Neural progenitor cell (in vitro differentiated cells): Measurements from ENCODE around the gene ZBED1. TPM values are rescaled to one million over a fixed set of nuclear protein-coding genes. Genes with fewer than 3 reads are reported as not detected.

ENCODE experiments used
- DNase-seq: peaks from one replicate; pipeline ENCODE4 v3.0.0-alpha.2; 2016; ENCODE audit warnings: low spot score
- H2AFZ ChIP-seq: fragments of 200-600 bp; sonication (generic); replicated peaks from 2 replicates; pipeline ENCODE4 v1.6.1; 2016; ENCODE audit warnings: antibody characterized with exemption
- H3F3A ChIP-seq: fragments of 200-600 bp; sonication (generic); 2 replicates; pipeline ENCODE4 v1.6.1; 2016; ENCODE audit warnings: antibody characterized with exemption, low read depth
- H3K27ac ChIP-seq: fragments of 200-600 bp; sonication (generic); 2 replicates; pipeline ENCODE4 v1.5.1; 2016; ENCODE audit warnings: mild to moderate bottlenecking
- H3K27me3 ChIP-seq: fragments of 200-600 bp; sonication (generic); 2 replicates; pipeline ENCODE4 v1.6.1; 2016; ENCODE audit warnings: mild to moderate bottlenecking, moderate library complexity
- H3K36me3 ChIP-seq: fragments of 200-600 bp; sonication (generic); 2 replicates; pipeline ENCODE4 v1.5.1; 2016
- H3K4me1 ChIP-seq: fragments of 200-600 bp; sonication (generic); 2 replicates; pipeline ENCODE4 v1.6.1; 2016; ENCODE audit warnings: mixed run types
- H3K4me2 ChIP-seq: fragments of 200-600 bp; sonication (generic); 2 replicates; pipeline ENCODE4 v1.6.1; 2016
- H3K4me3 ChIP-seq: fragments of 200-600 bp; sonication (generic); 2 replicates; pipeline ENCODE4 v1.5.1; 2016
- H3K79me2 ChIP-seq: fragments of 200-600 bp; sonication (generic); 2 replicates; pipeline ENCODE4 v1.6.1; 2016; ENCODE audit warnings: low read depth
- H3K9ac ChIP-seq: fragments of 200-600 bp; sonication (generic); 2 replicates; pipeline ENCODE4 v1.6.1; 2016
- H3K9me3 ChIP-seq: fragments of 200-600 bp; sonication (generic); 2 replicates; pipeline ENCODE4 v1.5.1; 2016; ENCODE audit warnings: low read depth
- H4K20me1 ChIP-seq: fragments of 200-600 bp; sonication (generic); 2 replicates; pipeline ENCODE4 v1.6.1; 2016; ENCODE audit warnings: low read depth
- H3K27ac Mint-ChIP-seq: 3 replicates; pipeline ENCODE4 v1.8.0; 2021; ENCODE audit warnings: mixed read lengths
- H3K27me3 Mint-ChIP-seq: 2 replicates; pipeline ENCODE4 v1.8.0; 2022; ENCODE audit warnings: low read depth, mild to moderate bottlenecking, inconsistent platforms, moderate library complexity, mixed read lengths; ENCODE audit not compliant: insufficient read depth
- H3K36me3 Mint-ChIP-seq: 3 replicates; pipeline ENCODE4 v1.8.0; 2021; ENCODE audit warnings: mixed read lengths
- H3K4me1 Mint-ChIP-seq: 3 replicates; pipeline ENCODE4 v1.8.0; 2021; ENCODE audit warnings: mixed read lengths
- H3K4me3 Mint-ChIP-seq: 3 replicates; pipeline ENCODE4 v1.8.0; 2021; ENCODE audit warnings: mild to moderate bottlenecking, moderate library complexity, mixed read lengths
- H3K9me3 Mint-ChIP-seq: 3 replicates; pipeline ENCODE4 v1.8.0; 2020; ENCODE audit warnings: mixed read lengths
- CTCF ChIP-seq: fragments of 200-600 bp; sonication (generic); IDR thresholded peaks from 2 replicates; pipeline ENCODE4 v1.5.1; 2017; ENCODE audit warnings: antibody characterized with exemption, mild to moderate bottlenecking
- EZH2 ChIP-seq: fragments of 200-600 bp; sonication (generic); IDR thresholded peaks from 2 replicates; pipeline ENCODE4 v1.6.1; 2017; ENCODE audit warnings: antibody characterized with exemption, mild to moderate bottlenecking, moderate library complexity
- EZH2phosphoT487 ChIP-seq: fragments of 200-600 bp; sonication (generic); IDR thresholded peaks from 2 replicates; pipeline ENCODE4 v1.6.1; 2017; ENCODE audit warnings: antibody characterized with exemption
- total RNA-seq: library from RNA; depleted of rRNA; stranded (reverse); fragments of >200 nt; gene quantifications from 2 replicates; pipeline ENCODE4 v1.2.3, GENCODE V29; 2015; ENCODE audit warnings: low replicate concordance

Gene ZBED1
- total RNA-seq, 1 donor from 2014 or later: 36.9 TPM

DNA sequence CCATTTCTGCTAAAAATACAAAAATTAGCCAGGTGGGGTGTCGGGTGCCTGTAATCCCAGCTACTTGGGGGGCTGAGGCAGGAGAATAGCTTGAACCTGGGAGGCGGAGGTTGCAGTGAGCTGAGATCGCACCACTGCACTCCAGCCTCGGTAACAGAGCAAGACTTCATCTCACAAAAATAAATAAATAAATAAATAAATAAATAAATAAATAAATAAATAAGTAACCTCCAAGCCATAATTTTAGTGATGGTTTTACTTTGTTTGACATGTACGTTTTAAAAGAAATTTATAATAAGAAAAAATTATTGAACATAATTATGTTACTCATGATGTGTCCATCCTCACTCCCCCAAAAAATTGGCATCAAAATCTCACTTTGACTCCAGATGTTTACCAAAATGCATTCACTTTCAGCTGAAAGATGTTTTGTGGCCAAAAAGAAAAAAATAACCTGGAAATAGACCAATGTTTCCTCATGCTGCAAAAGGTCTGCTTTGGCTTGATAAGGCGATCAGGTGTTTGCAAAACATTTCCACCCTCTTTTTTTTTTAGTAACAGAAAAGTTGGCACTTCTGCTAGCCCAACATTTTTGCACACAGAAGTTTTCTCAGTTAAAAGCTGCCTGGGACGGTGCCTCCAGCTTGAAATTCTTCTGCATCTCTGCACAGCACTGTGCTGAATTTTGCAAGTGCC, 42.2 kb upstream of the ZBED1 start:
- Histone ChIP-seq H4K20me1 (no peaks in the 10 kb centered on the region), H3K4me3 (no peak overlapping the region), H3K36me3 (no peaks in the 10 kb centered on the region), H3K79me2 (no peaks in the 10 kb centered on the region), H3K4me2 (no peak overlapping the region), H3K9me3 (no peaks in the 10 kb centered on the region), H2AFZ (no peak overlapping the region), H3F3A (peaks cover 7% of the 10 kb centered on the region), H3K4me1 (peaks cover 8% of the 10 kb centered on the region), H3K27ac (no peak overlapping the region), H3K27me3 (no peaks in the 10 kb centered on the region), H3K9ac (no peak overlapping the region)
- Mint-ChIP-seq H3K27me3 (peaks cover 10% of the 10 kb centered on the region), H3K9me3 (peaks cover 18% of the 10 kb centered on the region), H3K27ac (no peak overlapping the region), H3K4me1 (peaks cover 19% of the 10 kb centered on the region), H3K36me3 (no peaks in the 10 kb centered on the region), H3K4me3 (no peak overlapping the region)
- TF ChIP-seq EZH2: no peak
- TF ChIP-seq EZH2phosphoT487: no peak
- TF ChIP-seq CTCF: no peak
- DNase-seq: no peak

- H2AFZ ChIP-seq: no peak overlapping the region
- Mint-ChIP-seq H3K9me3 (peaks cover 15% of the 10 kb centered on the region), H3K4me3 (no peak overlapping the region), H3K27ac (no peak overlapping the region), H3K36me3 (no peaks in the 10 kb centered on the region), H3K27me3 (peaks cover 10% of the 10 kb centered on the region), H3K4me1 (peaks cover 30% of the 10 kb centered on the region)
- H3K36me3 ChIP-seq: no peaks in the 10 kb centered on the region
- no peak overlapping the region for H3K4me3 ChIP-seq
- DNase-seq: no peak
- no peaks in the 10 kb centered on the region for H3K79me2 ChIP-seq
- H3K4me1 ChIP-seq: peaks cover 20% of the 10 kb centered on the region
- no peak overlapping the region for H3K9ac ChIP-seq
- no peak for TF ChIP-seq CTCF
- TF ChIP-seq EZH2phosphoT487: no peak
- TF ChIP-seq EZH2: no peak
- peaks cover 15% of the 10 kb centered on the region for H3F3A ChIP-seq
- H3K27ac ChIP-seq: no peak overlapping the region
- H4K20me1 ChIP-seq: no peaks in the 10 kb centered on the region
- no peaks in the 10 kb centered on the region for H3K27me3 ChIP-seq
- H3K9me3 ChIP-seq: no peaks in the 10 kb centered on the region
- no peak overlapping the region for H3K4me2 ChIP-seq
Observed at GRCh38 chrX:2541603-2542002, 40.8 kb upstream of the ZBED1 start.

DNA sequence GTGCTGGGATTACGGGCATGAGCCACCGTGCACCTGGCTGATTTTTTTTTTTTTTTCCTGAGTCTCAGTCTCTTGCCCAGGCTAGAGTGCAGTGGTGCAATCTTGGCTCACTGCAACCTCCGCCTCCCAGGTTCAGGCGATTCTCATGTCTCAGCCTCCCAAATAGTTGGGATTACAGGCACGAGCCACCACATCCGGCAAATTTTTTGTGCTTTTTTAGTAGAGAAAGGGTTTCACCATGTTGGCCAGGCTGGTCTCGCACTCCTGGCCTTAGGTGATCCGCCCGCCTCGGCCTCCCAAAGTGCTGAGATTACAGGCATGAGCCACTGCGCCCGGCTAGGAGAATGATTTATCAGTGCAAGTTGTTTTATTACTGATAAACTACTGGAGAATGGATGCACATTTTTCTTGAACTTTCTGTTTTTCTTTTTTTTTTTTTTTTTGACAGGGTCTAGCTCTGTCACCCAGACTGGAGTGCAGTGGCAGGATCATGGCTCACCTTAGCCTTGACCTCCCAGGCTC, 39.7 kb upstream of the ZBED1 start:
- H3K36me3 Mint-ChIP-seq: no peaks in the 10 kb centered on the region
- Histone ChIP-seq H3K79me2 (no peaks in the 10 kb centered on the region), H3K9ac (no peak overlapping the region), H3K27ac (no peak overlapping the region), H3K4me3 (no peak overlapping the region), H4K20me1 (no peaks in the 10 kb centered on the region), H3F3A (peaks cover 15% of the 10 kb centered on the region), H3K36me3 (no peaks in the 10 kb centered on the region), H3K4me1 (peaks cover 20% of the 10 kb centered on the region), H3K4me2 (no peak overlapping the region), H3K9me3 (no peaks in the 10 kb centered on the region), H3K27me3 (no peaks in the 10 kb centered on the region), H2AFZ (no peak overlapping the region)
- TF ChIP-seq CTCF (no peak), EZH2 (no peak), EZH2phosphoT487 (no peak)
- no peak for DNase-seq
- peaks cover 10% of the 10 kb centered on the region for H3K27me3 Mint-ChIP-seq
- H3K27ac Mint-ChIP-seq: no peak overlapping the region
- H3K4me1 Mint-ChIP-seq: peaks cover 32% of the 10 kb centered on the region
- H3K4me3 Mint-ChIP-seq: no peak overlapping the region
- peaks cover 6% of the 10 kb centered on the region for H3K9me3 Mint-ChIP-seq
